HG03060 (cell line): ENCODE results near the gene MAPT.
"Not testable (repeated sequence)": the region's sequence is repeated elsewhere in the genome, so short reads cannot be mapped to it uniquely, and the experiment has no call there.

ENCODE experiments used
- ATAC-seq: cut with Tn5 transposase; IDR thresholded peaks from one replicate; pipeline ENCODE4 v1.9.1; 2021; ENCODE audit warnings: low read depth, moderate number of reproducible peaks; ENCODE audit not compliant: unreplicated experiment

Gene MAPT

DNA sequence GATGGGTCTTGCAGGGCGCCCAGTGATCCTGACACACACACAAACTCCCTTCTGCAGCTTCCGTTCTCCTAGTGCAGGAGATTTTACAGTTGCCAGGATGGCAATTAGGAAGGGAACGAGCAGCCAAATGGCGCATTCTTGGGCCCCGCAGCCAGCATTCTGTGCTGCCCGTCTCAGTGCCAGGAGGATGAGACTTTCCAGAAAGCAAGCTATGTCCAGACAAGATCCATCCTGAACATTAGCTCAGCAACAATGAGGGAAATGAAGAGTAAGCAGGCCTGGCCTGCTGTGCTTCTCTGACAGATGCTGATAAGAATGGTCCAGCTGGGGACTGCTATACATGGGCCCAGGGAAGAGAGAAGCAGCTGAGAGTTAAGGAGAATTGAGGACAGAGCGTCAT lies 33.2 kb upstream of the MAPT start:
- no peak for ATAC-seq

GRCh38 chr17:45862127-45862526 lies 32.2 kb upstream of the MAPT start:
- ATAC-seq: not testable (repeated sequence)

GRCh38 chr17:45863857-45864654 lies 30.3 kb upstream of the MAPT start:
- no peak for ATAC-seq

DNA sequence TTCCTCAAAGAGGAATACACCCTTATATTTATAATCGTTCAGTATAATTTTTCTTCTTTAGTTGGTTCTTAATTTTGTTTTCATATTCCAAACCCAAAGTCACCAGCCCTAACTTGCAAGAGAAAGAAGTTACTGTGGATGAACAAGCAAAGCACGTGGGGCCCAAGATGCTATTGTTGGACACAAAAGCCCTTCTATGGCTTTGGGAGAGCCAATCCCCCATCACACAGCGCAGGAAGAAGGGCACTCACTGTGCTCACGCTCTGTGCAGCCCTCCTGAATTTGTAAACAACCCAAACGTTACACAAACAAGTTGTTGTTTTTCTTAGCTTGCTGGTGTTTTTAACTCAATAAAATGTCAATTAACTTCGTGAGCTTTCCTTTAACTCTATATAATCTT lies 27.2 kb upstream of the MAPT start:
- no peak for ATAC-seq

GRCh38 chr17:45867702-45868101 lies 26.7 kb upstream of the MAPT start:
- no peak for ATAC-seq

- ATAC-seq: no peak
These were observed 26.1 kb upstream of the MAPT start for GRCh38 chr17:45868276-45868675.

GRCh38 chr17:45869676-45870341 lies 24.5 kb upstream of the MAPT start:
- ATAC-seq: no peak

DNA sequence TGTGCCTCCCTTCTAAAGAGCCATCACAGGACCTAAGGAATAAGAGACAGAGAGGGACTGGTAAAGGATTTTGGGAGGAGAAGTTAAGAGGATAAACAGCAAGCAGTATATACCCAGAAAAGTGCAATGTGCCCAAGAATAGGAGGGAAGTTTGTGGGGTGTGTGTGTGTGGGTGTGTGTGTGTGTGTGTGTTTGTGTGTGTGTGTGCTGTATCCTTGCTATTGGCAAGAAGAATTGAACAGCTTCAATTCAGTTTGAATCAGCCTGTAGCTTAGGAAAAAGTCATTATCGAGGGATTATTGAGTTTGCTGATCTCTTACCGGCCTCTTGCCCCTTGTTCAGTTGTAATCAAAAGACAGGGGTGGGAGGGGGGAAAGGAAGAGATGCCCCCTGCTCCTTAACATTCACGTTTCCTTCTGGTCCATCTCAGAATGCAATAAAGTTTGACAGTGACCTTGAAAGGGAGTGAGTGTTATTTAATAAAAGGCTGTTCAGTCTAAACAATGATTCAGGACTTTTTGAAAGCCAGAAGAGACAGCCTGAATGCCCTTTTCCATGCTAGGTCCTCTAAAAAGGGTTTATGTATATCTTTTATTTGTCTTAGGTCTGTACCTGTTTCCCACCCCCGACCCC lies 23.9 kb upstream of the MAPT start:
- no peak for ATAC-seq

DNA sequence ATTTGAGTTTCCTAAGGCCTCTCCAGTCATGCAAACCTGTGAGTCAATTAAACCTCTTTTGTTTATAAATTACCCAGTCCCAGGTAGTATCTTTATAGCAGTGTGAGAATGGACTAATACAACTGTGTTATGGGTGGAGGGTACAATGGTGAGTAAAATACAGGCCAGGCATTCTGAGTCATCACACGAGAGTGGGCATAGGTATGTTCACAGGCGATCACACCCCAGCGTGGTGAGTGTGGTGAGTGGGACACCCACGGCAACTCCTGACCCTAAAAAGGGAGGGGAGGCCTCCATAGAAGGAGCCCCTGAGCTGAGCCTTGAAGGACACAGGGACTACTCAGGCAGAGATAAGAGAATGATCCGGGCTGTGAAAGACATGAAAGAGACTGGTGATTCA lies 22.6 kb upstream of the MAPT start:
- no peak for ATAC-seq

DNA sequence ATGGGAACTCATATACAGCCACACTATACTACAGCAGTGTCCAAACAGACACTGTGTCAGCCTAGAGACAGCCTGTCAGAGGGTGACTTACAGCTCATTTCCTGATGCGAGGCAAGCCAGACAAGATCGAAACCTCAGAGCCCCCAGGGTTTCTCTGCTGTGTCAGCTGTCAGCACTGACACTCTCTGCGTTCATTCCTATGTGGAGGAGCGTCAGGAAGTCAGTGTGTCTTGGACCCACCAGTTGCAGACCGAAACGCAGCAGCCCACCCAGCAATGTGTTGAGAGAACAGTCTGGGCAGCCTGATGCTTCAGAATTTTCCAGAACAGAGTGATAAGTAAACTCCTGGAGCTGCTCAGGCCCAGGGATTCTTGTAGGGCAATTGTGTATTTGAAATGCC lies 20.6 kb upstream of the MAPT start:
- ATAC-seq: no peak

- no peak for ATAC-seq
These were observed 20.2 kb upstream of the MAPT start for GRCh38 chr17:45874151-45874550.

- ATAC-seq: no peak
These were observed 17.8 kb upstream of the MAPT start for GRCh38 chr17:45876539-45876938.

- no peak for ATAC-seq
These were observed 16.9 kb upstream of the MAPT start for GRCh38 chr17:45877467-45877866.

DNA sequence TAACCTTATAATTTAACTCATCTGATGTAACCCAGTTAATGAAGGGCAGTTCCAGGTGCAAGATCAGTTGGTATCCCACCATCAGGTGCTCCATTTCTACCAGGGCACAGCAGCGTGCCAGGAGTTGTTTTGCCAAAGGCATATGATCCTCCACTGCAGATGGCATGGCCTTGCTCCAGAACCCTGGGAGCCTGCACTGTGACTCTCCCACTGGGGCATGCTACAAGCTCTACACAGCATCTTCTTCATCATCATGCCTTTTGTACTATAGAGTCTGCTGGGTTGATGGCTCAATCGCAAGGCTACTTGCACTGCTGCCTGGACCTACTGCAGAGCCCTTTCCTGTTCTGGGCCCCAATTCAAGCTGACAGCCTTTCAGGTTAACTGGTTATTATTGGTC lies 11.3 kb upstream of the MAPT start:
- no peak for ATAC-seq

DNA sequence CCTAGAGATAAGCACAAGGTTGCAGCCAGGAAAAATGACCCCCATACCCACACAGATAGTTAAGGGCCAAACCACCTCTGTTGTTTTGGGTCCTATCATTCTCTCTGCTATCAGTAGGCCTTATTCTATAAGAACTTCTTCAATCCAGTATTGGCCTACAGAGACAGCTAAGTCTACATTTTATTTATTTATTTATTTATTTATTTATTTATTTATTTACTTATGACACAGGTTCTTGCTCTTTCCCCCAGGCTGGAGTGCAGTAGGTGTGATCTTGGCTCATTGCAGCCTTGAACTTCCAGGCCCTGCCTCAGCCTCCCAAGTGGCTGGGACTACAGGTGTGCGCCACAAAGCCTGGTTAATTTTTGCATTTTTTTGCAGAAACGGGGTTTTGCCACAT lies 7.5 kb upstream of the MAPT start:
- ATAC-seq: no peak

GRCh38 chr17:45888392-45888791 lies 6.0 kb upstream of the MAPT start:
- no peak for ATAC-seq

DNA sequence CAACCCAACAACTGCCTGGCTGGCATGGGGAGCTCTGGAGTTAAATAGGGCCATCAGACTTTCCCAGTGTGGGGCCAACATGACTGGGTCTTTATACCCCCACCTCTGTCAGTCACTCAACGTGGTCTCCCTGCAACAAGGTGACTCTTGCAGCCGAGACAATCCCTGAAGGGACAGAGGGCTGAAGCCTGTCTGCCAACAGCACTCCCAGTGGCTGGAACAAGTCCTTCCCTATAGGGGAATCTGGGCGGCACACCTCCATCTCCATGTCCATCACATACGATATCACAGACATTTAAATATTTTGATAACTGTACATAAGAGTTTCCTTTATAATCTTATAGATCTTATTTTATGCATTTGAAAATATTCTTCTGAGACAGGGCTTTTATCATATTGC lies 4.8 kb upstream of the MAPT start:
- no peak for ATAC-seq

- no peak for ATAC-seq
These were observed 681 bp upstream of the MAPT start for GRCh38 chr17:45893725-45894021.

- no peak for ATAC-seq
These were observed 1.1 kb downstream of the MAPT start for GRCh38 chr17:45895304-45895968.

GRCh38 chr17:45895969-45896785 lies 1.8 kb downstream of the MAPT start:
- ATAC-seq: no peak
